ENCODE data around the gene HOXC4. TPM values are rescaled to one million over a fixed set of nuclear protein-coding genes. Genes with fewer than 3 reads are reported as not detected.

Gene HOXC4
- total and polyA plus RNA-seq, 4 donors = 0.02 TPM; not detected in 3

DNA sequence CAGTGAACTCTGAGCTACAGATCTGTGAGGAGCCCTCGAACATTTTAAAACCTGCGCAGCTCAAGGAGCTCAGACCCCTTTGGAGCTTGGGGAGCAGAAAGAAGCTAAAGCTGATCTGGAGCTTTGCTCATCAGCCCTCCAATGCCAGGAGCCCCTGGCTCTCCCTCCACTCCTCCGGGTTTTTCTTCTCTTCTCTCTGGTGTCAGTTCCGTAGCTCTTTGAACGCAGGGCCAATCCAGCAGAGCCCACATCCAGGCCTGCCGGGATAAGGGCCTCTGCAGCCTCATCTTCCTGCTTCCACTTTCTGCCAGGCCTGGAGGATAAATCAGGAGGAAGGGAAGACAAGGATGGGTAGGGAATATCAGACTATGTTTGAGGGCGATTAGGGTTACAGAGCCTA lies 6.0 kb downstream of the HOXC4 start (continued):
- TF ChIP-seq REST (IDR thresholded peaks at IDR 0.05) = no peak
- no peak for TF ChIP-seq RAD21 (IDR thresholded peaks at IDR 0.05)
- TF ChIP-seq ZBTB33 (IDR thresholded peaks at IDR 0.05) = no peak

- Histone ChIP-seq H3K36me3 (ENCODE audit: control insufficient read depth in 4 of 4, insufficient read depth in 3 of 4, low read depth in 1 of 4, low read length in 3 of 4) (no peaks in the 10 kb centered on the region), H3K4me3 (ENCODE audit: low read depth in 1 of 3, low read length in 3 of 3) (no peak overlapping the region), H3K4me1 (ENCODE audit: control insufficient read depth in 4 of 4, insufficient read depth in 4 of 4, low read length in 3 of 4) (no peaks in the 10 kb centered on the region), H3K9me3 (ENCODE audit: control insufficient read depth in 4 of 4, low read length in 3 of 4) (no peaks in the 10 kb centered on the region), H3K27me3 (ENCODE audit: control insufficient read depth in 4 of 4, insufficient read depth in 4 of 4, low read length in 3 of 4) (peaks cover 0 to 23% (median 4%) of the 10 kb centered on the region in 4 donors), H3K9ac (ENCODE audit: low read depth in 1 of 2, low read length in 2 of 2) (no peak overlapping the region), H3K27ac (ENCODE audit: low read depth in 1 of 2, low read length in 2 of 2) (no peak overlapping the region)
- no peak for DNase-seq (ENCODE audit: low spot score)
- 21% methylated on average over 38 of the region's 38 CpGs for WGBS
- TF ChIP-seq HNF4G (IDR thresholded peaks at IDR 0.05) (no peak), REST (IDR thresholded peaks at IDR 0.05) (no peak), NR2F2 (IDR thresholded peaks at IDR 0.05) (no peak), JUND (IDR thresholded peaks at IDR 0.05) (no peak), FOXA2 (IDR thresholded peaks at IDR 0.05) (no peak), ZBTB33 (IDR thresholded peaks at IDR 0.05) (no peak), ATF3 (IDR thresholded peaks at IDR 0.05) (no peak), RXRA (IDR thresholded peaks at IDR 0.05) (no peak), FOXA1 (IDR thresholded peaks at IDR 0.05) (no peak), EGR1 (IDR thresholded peaks at IDR 0.05; ENCODE audit: low read depth in 2 of 2) (no peak)
- TF ChIP-seq, protein P1, sequence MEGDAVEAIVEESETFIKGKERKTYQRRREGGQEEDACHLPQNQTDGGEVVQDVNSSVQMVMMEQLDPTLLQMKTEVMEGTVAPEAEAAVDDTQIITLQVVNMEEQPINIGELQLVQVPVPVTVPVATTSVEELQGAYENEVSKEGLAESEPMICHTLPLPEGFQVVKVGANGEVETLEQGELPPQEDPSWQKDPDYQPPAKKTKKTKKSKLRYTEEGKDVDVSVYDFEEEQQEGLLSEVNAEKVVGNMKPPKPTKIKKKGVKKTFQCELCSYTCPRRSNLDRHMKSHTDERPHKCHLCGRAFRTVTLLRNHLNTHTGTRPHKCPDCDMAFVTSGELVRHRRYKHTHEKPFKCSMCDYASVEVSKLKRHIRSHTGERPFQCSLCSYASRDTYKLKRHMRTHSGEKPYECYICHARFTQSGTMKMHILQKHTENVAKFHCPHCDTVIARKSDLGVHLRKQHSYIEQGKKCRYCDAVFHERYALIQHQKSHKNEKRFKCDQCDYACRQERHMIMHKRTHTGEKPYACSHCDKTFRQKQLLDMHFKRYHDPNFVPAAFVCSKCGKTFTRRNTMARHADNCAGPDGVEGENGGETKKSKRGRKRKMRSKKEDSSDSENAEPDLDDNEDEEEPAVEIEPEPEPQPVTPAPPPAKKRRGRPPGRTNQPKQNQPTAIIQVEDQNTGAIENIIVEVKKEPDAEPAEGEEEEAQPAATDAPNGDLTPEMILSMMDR (IDR thresholded peaks at IDR 0.05; ENCODE audit: low read depth, low read length, missing input control) = no peak
These were observed 6.7 kb downstream of the HOXC4 start for GRCh38 chr12:54060174-54060974.
